Neural cell (in vitro differentiated cells): ENCODE measurements around the gene CNOT10. TPM values are rescaled to one million over a fixed set of nuclear protein-coding genes. Genes with fewer than 3 reads are reported as not detected.

Source experiments
- H2AFZ ChIP-seq: fragments of 200-600, 300-800 bp; sonication (generic), shearing (Covaris generic); 2 replicates; pipeline ENCODE4 v1.6.0; 2014; ENCODE audit warnings: low read depth, mild to moderate bottlenecking, antibody characterized with exemption, low read length, moderate library complexity
- H3F3A ChIP-seq: fragments of 200-600 bp; shearing (Covaris generic); 2 replicates; pipeline ENCODE4 v1.6.1; 2016; ENCODE audit warnings: mild to moderate bottlenecking, moderate library complexity, mixed read lengths, antibody characterized with exemption, low read length; ENCODE audit not compliant: insufficient read depth, poor library complexity, severe bottlenecking
- H3K27ac ChIP-seq: fragments of 200-600, 300-800 bp; sonication (generic), shearing (Covaris generic); 2 replicates; pipeline ENCODE4 v1.5.1; 2014; ENCODE audit warnings: mild to moderate bottlenecking, low read length, moderate library complexity
- H3K27me3 ChIP-seq: fragments of 300-800, 200-600 bp; sonication (generic), shearing (Covaris generic); 2 replicates; pipeline ENCODE4 v1.6.0; 2014; ENCODE audit warnings: mild to moderate bottlenecking, low read depth, low read length, moderate library complexity; ENCODE audit not compliant: insufficient read depth
- H3K36me3 ChIP-seq: fragments of 300-800, 200-600 bp; sonication (generic), shearing (Covaris generic); 2 replicates; pipeline ENCODE4 v1.5.1; 2014; ENCODE audit warnings: mild to moderate bottlenecking, antibody characterized with exemption, low read length, moderate library complexity; ENCODE audit not compliant: insufficient read depth
- H3K4me2 ChIP-seq: fragments of 300-800, 200-600 bp; sonication (generic), shearing (Covaris generic); 2 replicates; pipeline ENCODE4 v1.6.0; 2014; ENCODE audit warnings: mild to moderate bottlenecking, low read length
- H3K4me3 ChIP-seq: fragments of 300-800, 200-600 bp; sonication (generic), shearing (Covaris generic); 2 replicates; pipeline ENCODE4 v1.5.1; 2014; ENCODE audit warnings: mild to moderate bottlenecking, low read length, moderate library complexity
- H3K79me2 ChIP-seq: fragments of 200-600 bp; shearing (Covaris generic); replicated peaks from 2 replicates; pipeline ENCODE4 v1.6.0; 2014; ENCODE audit warnings: mild to moderate bottlenecking, low read length, moderate library complexity; ENCODE audit not compliant: insufficient read depth
- H3K9ac ChIP-seq: fragments of 300-800, 200-600 bp; sonication (generic), shearing (Covaris generic); 2 replicates; pipeline ENCODE4 v1.6.1; 2016; ENCODE audit warnings: mild to moderate bottlenecking, low read length, mixed read lengths
- H3K9me2 ChIP-seq: fragments of 200-600 bp; shearing (Covaris generic); 2 replicates; pipeline ENCODE4 v1.6.1; 2016; ENCODE audit warnings: mild to moderate bottlenecking, low read length, mixed read lengths; ENCODE audit not compliant: insufficient read depth
- H3K9me3 ChIP-seq: fragments of 200-600, 300-800 bp; sonication (generic), shearing (Covaris generic); 2 replicates; pipeline ENCODE4 v1.6.1; 2016; ENCODE audit warnings: mild to moderate bottlenecking, mixed run types, low read length, moderate library complexity, mixed read lengths
- H4K20me1 ChIP-seq: fragments of 200-600 bp; shearing (Covaris generic); 2 replicates; pipeline ENCODE4 v1.6.1; 2016; ENCODE audit warnings: mild to moderate bottlenecking, mixed run types; ENCODE audit not compliant: insufficient read depth
- CTCF ChIP-seq: fragments of 450-650 bp; IDR thresholded peaks from 2 replicates; pipeline ENCODE4 v1.5.1; 2014; ENCODE audit warnings: antibody characterized with exemption, mild to moderate bottlenecking, moderate library complexity; ENCODE audit not compliant: poor library complexity, severe bottlenecking
- EP300 ChIP-seq: fragments of 450-650 bp; conservative IDR thresholded peaks from 2 replicates; pipeline ENCODE4 v1.6.1; 2014; ENCODE audit warnings: antibody characterized with exemption, mild to moderate bottlenecking, moderate library complexity; ENCODE audit not compliant: poor library complexity, severe bottlenecking
- EZH2 ChIP-seq: fragments of 200-600, 300-800 bp; shearing (Covaris generic), sonication (generic); IDR thresholded peaks from 2 replicates; pipeline ENCODE4 v1.6.1; 2014; ENCODE audit warnings: antibody characterized with exemption, low read length, borderline replicate concordance, mild to moderate bottlenecking; ENCODE audit not compliant: insufficient read depth, poor library complexity, severe bottlenecking
- MXI1 ChIP-seq: fragments of 450-650 bp; conservative IDR thresholded peaks from 2 replicates; pipeline ENCODE4 v1.6.1; 2014; ENCODE audit warnings: antibody characterized with exemption, mild to moderate bottlenecking; ENCODE audit not compliant: poor library complexity, severe bottlenecking
- POLR2AphosphoS5 ChIP-seq: IDR thresholded peaks from 2 replicates; pipeline ENCODE4 v1.6.1; 2012
- RAD21 ChIP-seq: fragments of 450-650 bp; conservative IDR thresholded peaks from 2 replicates; pipeline ENCODE4 v1.6.1; 2014; ENCODE audit warnings: antibody characterized with exemption, mild to moderate bottlenecking, moderate library complexity
- REST ChIP-seq: IDR thresholded peaks from 2 replicates; pipeline ENCODE4 v1.6.1; 2012; ENCODE audit warnings: borderline replicate concordance
- SMC3 ChIP-seq: fragments of 450-650 bp; conservative IDR thresholded peaks from 2 replicates; pipeline ENCODE4 v1.6.1; 2014; ENCODE audit warnings: antibody characterized with exemption, mild to moderate bottlenecking, moderate library complexity; ENCODE audit not compliant: poor library complexity
- TAF1 ChIP-seq: IDR thresholded peaks from 2 replicates; pipeline ENCODE4 v1.6.1; 2012; ENCODE audit warnings: low read depth
- polyA plus RNA-seq: library from polyadenylated mRNA; depleted of rRNA; stranded (reverse); fragments of >200 nt; gene quantifications from 2 replicates; pipeline ENCODE4 v1.2.3, GENCODE V29; 2014

The CNOT10 gene
- polyA plus RNA-seq, 1 donor from 2014 or later: 53.8 TPM

GRCh38 chr3:32699429-32699828 is 14.4 kb downstream of the CNOT10 start:
- Histone ChIP-seq H3K79me2 (peaks cover 7% of the 10 kb centered on the region), H3K9ac (no peak overlapping the region), H3K27me3 (no peaks in the 10 kb centered on the region), H3K9me2 (no peaks in the 10 kb centered on the region), H3K4me3 (no peak overlapping the region), H2AFZ (no peak overlapping the region), H3K27ac (no peak overlapping the region), H3F3A (no peaks in the 10 kb centered on the region), H3K9me3 (no peaks in the 10 kb centered on the region), H3K4me2 (no peak overlapping the region), H4K20me1 (no peaks in the 10 kb centered on the region), H3K36me3 (no peaks in the 10 kb centered on the region)
- TF ChIP-seq EZH2 (no peak), POLR2AphosphoS5 (no peak), SMC3 (no peak), EP300 (no peak), TAF1 (no peak), MXI1 (no peak), RAD21 (no peak), REST (no peak), CTCF (no peak)

- Histone ChIP-seq H3K9me2 (no peaks in the 10 kb centered on the region), H3K9me3 (no peaks in the 10 kb centered on the region), H3F3A (no peaks in the 10 kb centered on the region), H4K20me1 (no peaks in the 10 kb centered on the region), H3K79me2 (peaks cover 6% of the 10 kb centered on the region), H3K9ac (no peak overlapping the region), H3K4me3 (no peak overlapping the region), H2AFZ (no peak overlapping the region), H3K4me2 (no peak overlapping the region), H3K27ac (no peak overlapping the region), H3K27me3 (no peaks in the 10 kb centered on the region), H3K36me3 (no peaks in the 10 kb centered on the region)
- TF ChIP-seq REST (no peak), POLR2AphosphoS5 (no peak), TAF1 (no peak), MXI1 (no peak), SMC3 (no peak), RAD21 (no peak), CTCF (no peak), EZH2 (no peak), EP300 (no peak)
These were observed 15.3 kb downstream of the CNOT10 start for GRCh38 chr3:32700244-32700643.
